ENCODE data around the gene FAM124B. TPM values are rescaled to one million over a fixed set of nuclear protein-coding genes. Genes with fewer than 3 reads are reported as not detected.
A peak's percentile ranks its signal among the peaks of the same experiment; 100 is the strongest.

Gene FAM124B
- polyA plus RNA-seq, 1 donor (not counting 4 experiments of a cell fraction or from before 2014, with no cell fraction given): 0.03 TPM

- TF ChIP-seq CTCF (optimal IDR thresholded peaks at IDR 0.05 in 1 of 3, IDR thresholded peaks at IDR 0.05 in 1 of 3, conservative IDR thresholded peaks at IDR 0.05 in 1 of 3; ENCODE audit: extremely low read depth in 1 of 3, insufficient read depth in 2 of 3, low read length in 3 of 3) (peak in 2 of 3 experiments; percentile 33 to 60), EZH2 (IDR thresholded peaks at IDR 0.05; ENCODE audit: low read length) (no peak)
- Histone ChIP-seq H3K36me3 (ENCODE audit: control insufficient read depth in 2 of 2, extremely low read depth in 1 of 2, insufficient read depth in 2 of 2, low read length in 2 of 2) (no peaks in the 10 kb centered on the region), H3K9ac (ENCODE audit: control insufficient read depth, extremely low read depth, insufficient read depth, low read length) (no peak overlapping the region), H2AFZ (ENCODE audit: control insufficient read depth, low read length) (no peak overlapping the region), H3K4me3 (ENCODE audit: control insufficient read depth in 2 of 3, extremely low read depth in 1 of 3, insufficient read depth in 2 of 3, low read depth in 1 of 3, low read length in 3 of 3) (no peak overlapping the region), H3K9me3 (ENCODE audit: control insufficient read depth, low read depth, low read length) (no peaks in the 10 kb centered on the region), H3K4me2 (ENCODE audit: control insufficient read depth, extremely low read depth, insufficient read depth, low read depth, low read length) (no peak overlapping the region), H3K27me3 (ENCODE audit: control insufficient read depth, extremely low read depth, insufficient read depth, low read length) (peaks cover 5% of the 10 kb centered on the region), H3K4me1 (ENCODE audit: control insufficient read depth, extremely low read depth, insufficient read depth, low read length) (no peaks in the 10 kb centered on the region), H3K9me1 (ENCODE audit: control insufficient read depth, extremely low read depth, insufficient read depth, low read length) (no peaks in the 10 kb centered on the region), H4K20me1 (ENCODE audit: control insufficient read depth, extremely low read depth, insufficient read depth, low read length) (no peaks in the 10 kb centered on the region), H3K27ac (ENCODE audit: control insufficient read depth, insufficient read depth, low read length) (no peak overlapping the region), H3K79me2 (ENCODE audit: control insufficient read depth, insufficient read depth, low read length) (no peaks in the 10 kb centered on the region)
- FAIRE-seq (no peak), DNase-seq (ENCODE audit: low read depth, low spot score) (no peak)
- dilution Hi-C loops (cut with MboI; ENCODE audit: extremely low pct_ligation_motif_present, low sequenced_read_pairs): no loop called here
Observed at GRCh38 chr2:224359569-224359968, 42.3 kb downstream of the FAM124B start.

DNA sequence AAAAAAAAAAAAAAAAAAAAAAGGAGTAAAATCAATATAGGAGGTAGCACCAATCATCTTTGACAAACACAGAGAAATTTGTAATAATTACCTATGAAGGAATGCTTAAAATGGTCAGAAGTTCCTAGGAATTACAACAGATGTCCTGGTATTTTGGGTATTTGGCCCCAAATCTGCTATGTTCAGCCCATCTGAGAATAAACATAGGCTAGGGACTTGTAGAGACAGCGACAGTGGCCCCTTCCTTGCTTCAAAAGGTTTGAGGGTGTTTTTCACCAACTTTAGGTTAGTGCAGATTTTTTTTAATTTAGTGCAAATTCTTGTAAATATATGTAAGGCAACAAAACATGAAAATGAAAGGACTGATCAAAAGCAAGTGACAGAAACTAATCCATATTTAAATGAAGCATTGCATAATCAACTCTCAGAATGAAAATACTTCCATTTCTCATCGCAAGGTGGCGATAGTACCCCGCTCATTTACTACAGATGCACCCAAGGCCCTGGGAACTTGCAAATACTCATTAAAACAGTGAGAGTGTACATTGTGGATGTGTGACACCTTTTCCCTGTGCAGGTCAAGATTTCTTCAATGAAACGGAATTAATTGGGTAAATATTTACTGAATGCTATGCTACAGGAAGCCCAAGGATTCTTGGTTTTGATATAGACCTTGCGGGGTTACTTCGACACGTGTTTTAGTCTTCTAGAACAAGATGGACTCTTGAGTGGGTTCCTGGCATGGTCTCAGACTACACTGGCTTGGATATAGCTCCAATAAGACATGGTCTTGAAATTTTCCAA, 44.6 kb downstream of the FAM124B start:
- Histone ChIP-seq H3K9me1 (ENCODE audit: control insufficient read depth, extremely low read depth, insufficient read depth, low read length) (no peaks in the 10 kb centered on the region), H4K20me1 (ENCODE audit: control insufficient read depth, extremely low read depth, insufficient read depth, low read length) (no peaks in the 10 kb centered on the region), H3K27me3 (ENCODE audit: control insufficient read depth, extremely low read depth, insufficient read depth, low read length) (peaks cover 5% of the 10 kb centered on the region), H3K9me3 (ENCODE audit: control insufficient read depth, low read depth, low read length) (no peaks in the 10 kb centered on the region), H3K4me2 (ENCODE audit: control insufficient read depth, extremely low read depth, insufficient read depth, low read depth, low read length) (no peak overlapping the region), H3K4me1 (ENCODE audit: control insufficient read depth, extremely low read depth, insufficient read depth, low read length) (no peaks in the 10 kb centered on the region), H3K4me3 (ENCODE audit: control insufficient read depth in 2 of 3, extremely low read depth in 1 of 3, insufficient read depth in 2 of 3, low read depth in 1 of 3, low read length in 3 of 3) (no peak overlapping the region), H3K36me3 (ENCODE audit: control insufficient read depth in 2 of 2, extremely low read depth in 1 of 2, insufficient read depth in 2 of 2, low read length in 2 of 2) (no peaks in the 10 kb centered on the region), H3K27ac (ENCODE audit: control insufficient read depth, insufficient read depth, low read length) (no peak overlapping the region), H2AFZ (ENCODE audit: control insufficient read depth, low read length) (no peak overlapping the region), H3K9ac (ENCODE audit: control insufficient read depth, extremely low read depth, insufficient read depth, low read length) (no peak overlapping the region), H3K79me2 (ENCODE audit: control insufficient read depth, insufficient read depth, low read length) (no peaks in the 10 kb centered on the region)
- TF ChIP-seq CTCF (optimal IDR thresholded peaks at IDR 0.05 in 1 of 3, IDR thresholded peaks at IDR 0.05 in 1 of 3, conservative IDR thresholded peaks at IDR 0.05 in 1 of 3; ENCODE audit: extremely low read depth in 1 of 3, insufficient read depth in 2 of 3, low read length in 3 of 3) (peak; percentile 58 to 78 (median 68)), EZH2 (IDR thresholded peaks at IDR 0.05; ENCODE audit: low read length) (no peak)
- DNase-seq (ENCODE audit: low read depth, low spot score): peak; percentile 15
- dilution Hi-C loops (cut with MboI; ENCODE audit: extremely low pct_ligation_motif_present, low sequenced_read_pairs): no loop called here
- peak; percentile 84 for FAIRE-seq

Measured in keratinocyte (primary cell).